ENCODE measurements around the gene OR11A1.

The OR11A1 gene

GRCh38 chr6:29483186-29483585 is 26.3 kb upstream of the OR11A1 start:
- Histone ChIP-seq H3K9ac (ENCODE audit: low read length in 2 of 2) (no peak overlapping the region), H3K27ac (ENCODE audit: low read length) (no peak overlapping the region), H3K4me1 (ENCODE audit: control insufficient read depth, insufficient read depth, low read length) (no peaks in the 10 kb centered on the region), H3K27me3 (ENCODE audit: control insufficient read depth in 1 of 2, insufficient read depth in 2 of 2, low read length in 2 of 2) (no peaks in the 10 kb centered on the region), H3K4me3 (ENCODE audit: low read length in 2 of 2) (no peak overlapping the region), H3K9me3 (ENCODE audit: control insufficient read depth in 2 of 2, low read length in 2 of 2) (no peaks in the 10 kb centered on the region), H3K36me3 (ENCODE audit: control insufficient read depth in 2 of 2, insufficient read depth in 2 of 2, low read length in 2 of 2) (no peaks in the 10 kb centered on the region)

GRCh38 chr6:29479560-29479959 is 22.7 kb upstream of the OR11A1 start:
- Histone ChIP-seq H3K9ac (ENCODE audit: low read length in 2 of 2) (no peak overlapping the region), H3K27ac (ENCODE audit: low read length) (no peak overlapping the region), H3K4me1 (ENCODE audit: control insufficient read depth, insufficient read depth, low read length) (no peaks in the 10 kb centered on the region), H3K4me3 (ENCODE audit: low read length in 2 of 2) (no peak overlapping the region), H3K9me3 (ENCODE audit: control insufficient read depth in 2 of 2, low read length in 2 of 2) (no peaks in the 10 kb centered on the region), H3K36me3 (ENCODE audit: control insufficient read depth in 2 of 2, insufficient read depth in 2 of 2, low read length in 2 of 2) (no peaks in the 10 kb centered on the region), H3K27me3 (ENCODE audit: control insufficient read depth in 1 of 2, insufficient read depth in 2 of 2, low read length in 2 of 2) (no peaks in the 10 kb centered on the region)

- H3K9me3 ChIP-seq (ENCODE audit: control insufficient read depth in 2 of 2, low read length in 2 of 2) = no peaks in the 10 kb centered on the region
- no peaks in the 10 kb centered on the region for H3K27me3 ChIP-seq (ENCODE audit: control insufficient read depth in 1 of 2, insufficient read depth in 2 of 2, low read length in 2 of 2)
- H3K4me1 ChIP-seq (ENCODE audit: control insufficient read depth, insufficient read depth, low read length) = no peaks in the 10 kb centered on the region
- H3K27ac ChIP-seq (ENCODE audit: low read length) = no peak overlapping the region
- H3K4me3 ChIP-seq (ENCODE audit: low read length in 2 of 2) = no peak overlapping the region
- H3K9ac ChIP-seq (ENCODE audit: low read length in 2 of 2) = no peak overlapping the region
- no peaks in the 10 kb centered on the region for H3K36me3 ChIP-seq (ENCODE audit: control insufficient read depth in 2 of 2, insufficient read depth in 2 of 2, low read length in 2 of 2)
Measured at GRCh38 chr6:29478740-29479139, 21.9 kb upstream of the OR11A1 start.

GRCh38 chr6:29477923-29478450 is 21.1 kb upstream of the OR11A1 start:
- Histone ChIP-seq H3K27ac (ENCODE audit: low read length) (no peak overlapping the region), H3K4me1 (ENCODE audit: control insufficient read depth, insufficient read depth, low read length) (no peaks in the 10 kb centered on the region), H3K36me3 (ENCODE audit: control insufficient read depth in 2 of 2, insufficient read depth in 2 of 2, low read length in 2 of 2) (no peaks in the 10 kb centered on the region), H3K9me3 (ENCODE audit: control insufficient read depth in 2 of 2, low read length in 2 of 2) (no peaks in the 10 kb centered on the region), H3K9ac (ENCODE audit: low read length in 2 of 2) (no peak overlapping the region), H3K4me3 (ENCODE audit: low read length in 2 of 2) (no peak overlapping the region), H3K27me3 (ENCODE audit: control insufficient read depth in 1 of 2, insufficient read depth in 2 of 2, low read length in 2 of 2) (peaks cover 0 to 2% of the 10 kb centered on the region in 2 donors)

GRCh38 chr6:29474996-29475395 is 18.1 kb upstream of the OR11A1 start:
- peaks cover 0 to 3% of the 10 kb centered on the region in 2 donors for H3K27me3 ChIP-seq (ENCODE audit: control insufficient read depth in 1 of 2, insufficient read depth in 2 of 2, low read length in 2 of 2)
- no peak overlapping the region for H3K9ac ChIP-seq (ENCODE audit: low read length in 2 of 2)
- no peaks in the 10 kb centered on the region for H3K9me3 ChIP-seq (ENCODE audit: control insufficient read depth in 2 of 2, low read length in 2 of 2)
- H3K27ac ChIP-seq (ENCODE audit: low read length) = no peak overlapping the region
- no peak overlapping the region for H3K4me3 ChIP-seq (ENCODE audit: low read length in 2 of 2)
- H3K4me1 ChIP-seq (ENCODE audit: control insufficient read depth, insufficient read depth, low read length) = no peaks in the 10 kb centered on the region
- H3K36me3 ChIP-seq (ENCODE audit: control insufficient read depth in 2 of 2, insufficient read depth in 2 of 2, low read length in 2 of 2) = no peaks in the 10 kb centered on the region

GRCh38 chr6:29466241-29466640 is 9.4 kb upstream of the OR11A1 start:
- Histone ChIP-seq H3K27me3 (ENCODE audit: control insufficient read depth in 1 of 2, insufficient read depth in 2 of 2, low read length in 2 of 2) (no peaks in the 10 kb centered on the region), H3K4me3 (ENCODE audit: low read length in 2 of 2) (no peak overlapping the region), H3K36me3 (ENCODE audit: control insufficient read depth in 2 of 2, insufficient read depth in 2 of 2, low read length in 2 of 2) (no peaks in the 10 kb centered on the region), H3K9me3 (ENCODE audit: control insufficient read depth in 2 of 2, low read length in 2 of 2) (no peaks in the 10 kb centered on the region), H3K9ac (ENCODE audit: low read length in 2 of 2) (no peak overlapping the region), H3K27ac (ENCODE audit: low read length) (no peak overlapping the region), H3K4me1 (ENCODE audit: control insufficient read depth, insufficient read depth, low read length) (no peaks in the 10 kb centered on the region)

- Histone ChIP-seq H3K36me3 (ENCODE audit: control insufficient read depth in 2 of 2, insufficient read depth in 2 of 2, low read length in 2 of 2) (no peaks in the 10 kb centered on the region), H3K9ac (ENCODE audit: low read length in 2 of 2) (no peak overlapping the region), H3K4me1 (ENCODE audit: control insufficient read depth, insufficient read depth, low read length) (no peaks in the 10 kb centered on the region), H3K9me3 (ENCODE audit: control insufficient read depth in 2 of 2, low read length in 2 of 2) (no peaks in the 10 kb centered on the region), H3K27ac (ENCODE audit: low read length) (no peak overlapping the region), H3K4me3 (ENCODE audit: low read length in 2 of 2) (no peak overlapping the region), H3K27me3 (ENCODE audit: control insufficient read depth in 1 of 2, insufficient read depth in 2 of 2, low read length in 2 of 2) (no peaks in the 10 kb centered on the region)
Measured at GRCh38 chr6:29465801-29466200, 8.9 kb upstream of the OR11A1 start.

- Histone ChIP-seq H3K4me1 (ENCODE audit: control insufficient read depth, insufficient read depth, low read length) (no peaks in the 10 kb centered on the region), H3K9ac (ENCODE audit: low read length in 2 of 2) (no peak overlapping the region), H3K27me3 (ENCODE audit: control insufficient read depth in 1 of 2, insufficient read depth in 2 of 2, low read length in 2 of 2) (no peaks in the 10 kb centered on the region), H3K27ac (ENCODE audit: low read length) (no peak overlapping the region), H3K36me3 (ENCODE audit: control insufficient read depth in 2 of 2, insufficient read depth in 2 of 2, low read length in 2 of 2) (no peaks in the 10 kb centered on the region), H3K4me3 (ENCODE audit: low read length in 2 of 2) (no peak overlapping the region), H3K9me3 (ENCODE audit: control insufficient read depth in 2 of 2, low read length in 2 of 2) (no peaks in the 10 kb centered on the region)
Measured at GRCh38 chr6:29465279-29465678, 8.4 kb upstream of the OR11A1 start.

- H3K27ac ChIP-seq (ENCODE audit: low read length) = no peak overlapping the region
- no peaks in the 10 kb centered on the region for H3K9me3 ChIP-seq (ENCODE audit: control insufficient read depth in 2 of 2, low read length in 2 of 2)
- H3K4me3 ChIP-seq (ENCODE audit: low read length in 2 of 2) = no peak overlapping the region
- no peak overlapping the region for H3K9ac ChIP-seq (ENCODE audit: low read length in 2 of 2)
- peaks cover 0 to 2% of the 10 kb centered on the region in 2 donors for H3K27me3 ChIP-seq (ENCODE audit: control insufficient read depth in 1 of 2, insufficient read depth in 2 of 2, low read length in 2 of 2)
- no peaks in the 10 kb centered on the region for H3K36me3 ChIP-seq (ENCODE audit: control insufficient read depth in 2 of 2, insufficient read depth in 2 of 2, low read length in 2 of 2)
- no peaks in the 10 kb centered on the region for H3K4me1 ChIP-seq (ENCODE audit: control insufficient read depth, insufficient read depth, low read length)
Measured at GRCh38 chr6:29462022-29462421, 5.2 kb upstream of the OR11A1 start.

GRCh38 chr6:29461021-29461814 is 4.3 kb upstream of the OR11A1 start:
- H3K27ac ChIP-seq (ENCODE audit: low read length) = no peak overlapping the region
- H3K27me3 ChIP-seq (ENCODE audit: control insufficient read depth in 1 of 2, insufficient read depth in 2 of 2, low read length in 2 of 2) = peaks cover 0 to 2% of the 10 kb centered on the region in 2 donors
- no peaks in the 10 kb centered on the region for H3K36me3 ChIP-seq (ENCODE audit: control insufficient read depth in 2 of 2, insufficient read depth in 2 of 2, low read length in 2 of 2)
- H3K4me1 ChIP-seq (ENCODE audit: control insufficient read depth, insufficient read depth, low read length) = no peaks in the 10 kb centered on the region
- H3K9ac ChIP-seq (ENCODE audit: low read length in 2 of 2) = no peak overlapping the region
- H3K9me3 ChIP-seq (ENCODE audit: control insufficient read depth in 2 of 2, low read length in 2 of 2) = no peaks in the 10 kb centered on the region
- no peak overlapping the region for H3K4me3 ChIP-seq (ENCODE audit: low read length in 2 of 2)

- Histone ChIP-seq H3K9me3 (ENCODE audit: control insufficient read depth in 2 of 2, low read length in 2 of 2) (no peaks in the 10 kb centered on the region), H3K9ac (ENCODE audit: low read length in 2 of 2) (no peak overlapping the region), H3K27ac (ENCODE audit: low read length) (no peak overlapping the region), H3K36me3 (ENCODE audit: control insufficient read depth in 2 of 2, insufficient read depth in 2 of 2, low read length in 2 of 2) (no peaks in the 10 kb centered on the region), H3K4me3 (ENCODE audit: low read length in 2 of 2) (no peak overlapping the region), H3K27me3 (ENCODE audit: control insufficient read depth in 1 of 2, insufficient read depth in 2 of 2, low read length in 2 of 2) (no peaks in the 10 kb centered on the region), H3K4me1 (ENCODE audit: control insufficient read depth, insufficient read depth, low read length) (no peaks in the 10 kb centered on the region)
Measured at GRCh38 chr6:29451471-29452193, 5.2 kb downstream of the OR11A1 start.
